HG02623 (cell line): ENCODE data around the gene MID1.

ENCODE experiments used
- ATAC-seq: cut with Tn5 transposase; IDR thresholded peaks from one replicate; pipeline ENCODE4 v1.9.1; 2021; ENCODE audit warnings: moderate library complexity; ENCODE audit not compliant: unreplicated experiment

MID1 gene

DNA sequence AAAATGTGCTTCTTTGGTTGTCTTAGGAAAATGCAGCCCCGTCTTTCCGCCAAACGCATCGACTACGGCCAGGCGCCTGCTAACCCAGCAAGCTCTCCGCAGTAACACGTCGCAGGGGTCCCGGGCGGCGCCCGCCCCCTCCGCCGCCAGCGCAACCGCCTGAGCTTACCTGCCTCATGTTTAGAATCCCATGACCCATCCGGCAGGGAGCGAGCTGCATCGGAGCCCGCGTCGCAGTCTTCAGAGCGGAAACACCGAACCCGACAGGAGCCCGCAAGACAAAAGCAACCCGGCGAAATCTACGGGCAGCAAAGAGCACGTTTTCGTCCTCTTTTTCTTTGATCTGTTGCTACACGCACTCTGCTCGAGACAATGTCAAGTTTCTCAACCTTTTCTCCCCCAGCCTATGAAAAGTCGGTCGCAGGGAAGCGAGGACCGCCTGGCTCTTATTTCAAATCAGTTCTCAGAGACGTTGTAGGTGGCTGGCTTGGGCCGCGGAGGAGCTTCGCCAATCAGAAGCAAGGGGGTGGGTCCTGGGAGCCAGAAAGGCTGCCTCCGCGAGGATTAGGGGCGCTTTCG, at the start of gene MID1:
Gene MID1, minus strand, starts transcription at position 465 of the 579 bp plus-strand sequence. CDS start 53,038 bp downstream, outside the sequence.
- no peak for ATAC-seq

DNA sequence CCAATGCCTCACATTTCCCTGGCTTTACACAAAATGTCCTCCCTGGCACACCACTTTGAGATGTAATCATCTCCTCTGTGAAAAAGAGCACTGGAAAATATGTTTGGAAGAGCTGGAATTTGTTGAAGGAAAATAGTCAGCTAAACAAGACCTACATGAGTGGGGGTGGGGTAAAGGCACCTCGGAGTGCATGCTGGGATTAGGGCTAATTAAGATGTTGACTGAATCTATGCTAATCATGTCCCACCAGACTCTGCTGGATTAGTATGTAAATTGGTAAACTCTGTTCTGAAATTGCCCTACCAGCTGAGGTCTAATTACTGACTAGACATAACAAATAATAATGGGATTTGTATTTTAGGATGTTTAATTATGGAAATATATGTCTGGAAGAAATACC, 46.8 kb upstream of the MID1 start:
- no peak for ATAC-seq

DNA sequence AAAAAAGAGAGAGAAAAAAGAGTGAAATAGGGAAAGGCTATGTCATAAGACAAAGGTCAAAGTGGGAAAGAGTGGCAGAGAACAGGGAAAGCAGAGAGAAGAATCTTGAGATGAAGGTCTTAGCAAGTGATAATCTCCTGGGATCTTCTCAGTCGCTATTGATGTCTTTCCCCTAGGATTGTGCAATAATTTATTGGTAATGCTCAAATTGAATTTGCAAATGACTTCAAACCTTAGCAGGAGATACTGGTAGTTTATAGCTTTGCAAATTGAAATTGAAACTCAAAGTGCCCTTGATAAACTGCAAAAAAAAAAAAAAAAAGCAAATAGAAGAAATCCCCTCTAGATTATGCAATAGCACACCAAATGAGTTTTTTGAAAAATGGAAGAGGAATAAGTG, 45.7 kb upstream of the MID1 start:
- ATAC-seq: no peak

GRCh38 chrX:10665681-10666080, 45.3 kb upstream of the MID1 start:
- ATAC-seq: no peak

GRCh38 chrX:10660171-10660570, 39.8 kb upstream of the MID1 start:
- ATAC-seq: no peak

DNA sequence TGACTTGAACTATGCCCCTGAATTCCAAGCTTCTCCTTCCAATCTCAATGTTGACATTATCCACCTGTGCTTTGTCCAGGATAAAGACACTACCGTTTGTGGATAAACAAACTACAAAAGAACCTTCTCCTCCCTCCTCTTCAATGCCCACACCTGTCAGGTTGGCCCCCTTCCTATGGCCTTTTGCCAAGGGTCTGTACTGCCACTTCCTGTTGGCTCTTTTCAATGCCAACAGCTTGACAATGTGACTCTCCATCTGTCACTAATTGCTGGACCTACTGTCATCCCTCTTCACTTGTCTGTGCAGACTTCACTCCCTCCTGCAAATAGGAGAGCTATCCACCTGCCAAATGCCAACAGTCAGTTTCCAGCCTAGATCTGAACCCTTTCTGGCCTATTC, 35.8 kb upstream of the MID1 start:
- no peak for ATAC-seq

- no peak for ATAC-seq
These were observed 34.6 kb upstream of the MID1 start for GRCh38 chrX:10654960-10655359.

DNA sequence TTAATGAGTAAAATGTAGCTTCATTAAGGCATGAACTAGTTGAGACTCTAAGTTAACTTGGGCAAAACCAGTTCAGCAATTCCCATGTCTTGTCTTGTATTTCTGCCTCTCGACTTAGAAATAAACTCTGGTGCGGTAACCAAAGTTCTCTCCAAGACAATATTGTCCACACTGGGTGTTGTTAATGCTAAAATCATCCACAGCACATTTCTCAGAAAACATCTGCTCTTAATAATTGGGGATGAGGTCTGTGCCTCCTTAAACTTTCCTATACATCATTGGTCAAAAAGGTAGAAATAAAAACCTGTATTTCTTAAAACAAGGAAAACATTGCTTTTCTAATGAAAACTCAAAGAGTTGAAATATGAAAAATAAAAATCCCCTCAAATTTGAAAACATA, 32.9 kb upstream of the MID1 start:
- ATAC-seq: no peak

DNA sequence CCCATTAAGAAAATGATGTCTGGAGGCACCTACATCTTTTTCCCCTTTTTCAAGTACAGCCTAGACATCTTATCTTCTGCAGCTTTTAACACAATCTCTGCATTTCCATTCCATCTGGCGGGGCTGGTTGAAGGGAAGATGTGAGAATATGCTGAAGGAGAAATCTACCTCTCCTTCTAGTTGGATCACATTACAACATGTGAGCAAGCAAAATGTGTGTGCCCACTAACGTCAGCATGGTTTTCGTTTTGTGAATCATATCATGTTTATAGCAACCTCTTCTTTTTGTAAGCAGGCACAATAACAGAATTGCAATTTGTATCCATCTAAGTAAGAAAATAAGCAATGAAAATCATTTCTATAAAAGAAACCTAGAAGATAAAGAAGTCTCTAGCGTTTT, 28.9 kb upstream of the MID1 start:
- ATAC-seq: no peak

DNA sequence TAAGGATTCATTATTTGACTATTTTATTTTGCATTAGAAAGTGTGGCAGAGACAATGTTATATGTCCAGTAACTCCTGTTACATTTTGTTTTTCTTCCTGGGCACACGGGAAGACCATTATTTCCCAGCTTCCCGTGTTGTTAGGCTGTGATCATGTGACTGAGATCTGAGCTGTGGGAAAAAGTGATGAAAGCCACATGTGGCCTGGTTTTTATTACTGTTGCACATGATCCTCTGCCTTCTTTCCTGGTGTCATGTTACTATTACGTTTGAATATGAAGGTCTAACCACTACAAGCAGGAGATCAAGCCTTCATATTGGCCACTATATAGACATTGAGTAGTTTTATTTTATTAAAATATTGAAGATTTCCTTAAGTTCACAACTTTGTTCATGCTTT, 28.2 kb upstream of the MID1 start:
- no peak for ATAC-seq

GRCh38 chrX:10636851-10637250, 16.5 kb upstream of the MID1 start:
- no peak for ATAC-seq

DNA sequence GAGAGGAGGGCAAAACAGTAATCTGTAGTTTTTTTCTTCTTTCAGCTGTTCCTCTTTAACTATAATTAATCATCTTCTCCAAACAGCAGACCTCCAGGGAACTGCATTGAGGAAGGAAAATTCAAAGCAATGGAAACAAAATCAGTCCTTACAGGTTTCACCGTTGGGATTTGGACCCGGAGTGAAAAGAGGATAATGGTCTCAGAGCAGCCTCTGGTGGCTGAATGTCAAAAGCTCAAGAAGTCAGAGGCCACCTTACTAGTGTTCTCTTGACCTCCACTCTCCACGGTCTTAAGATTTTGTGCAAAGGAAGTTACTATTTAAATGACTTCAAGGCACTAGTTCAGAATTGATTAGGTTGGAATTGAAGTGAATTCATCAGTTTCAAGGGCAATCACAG, 16.0 kb upstream of the MID1 start:
- ATAC-seq: no peak

- no peak for ATAC-seq
These were observed 14.2 kb upstream of the MID1 start for GRCh38 chrX:10634392-10635161.

DNA sequence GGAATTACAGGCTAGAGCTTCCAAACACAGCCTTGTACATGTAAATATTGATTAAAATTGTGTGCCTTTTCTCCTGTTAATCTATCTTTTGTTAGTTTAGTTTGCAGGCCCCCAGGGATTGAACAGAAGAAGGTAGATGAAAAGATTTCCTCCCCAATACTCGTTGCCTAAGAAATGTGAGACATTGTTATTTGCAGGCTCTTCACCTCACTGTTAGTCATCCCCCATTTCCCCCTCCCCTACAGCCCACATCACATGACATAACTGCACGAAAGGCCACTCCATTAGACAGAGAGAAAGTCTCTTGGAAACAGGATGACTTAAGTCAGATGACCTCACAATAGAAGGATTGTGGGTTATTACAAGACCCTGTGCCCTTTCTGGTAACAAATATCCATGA, 13.3 kb upstream of the MID1 start:
- ATAC-seq: no peak

DNA sequence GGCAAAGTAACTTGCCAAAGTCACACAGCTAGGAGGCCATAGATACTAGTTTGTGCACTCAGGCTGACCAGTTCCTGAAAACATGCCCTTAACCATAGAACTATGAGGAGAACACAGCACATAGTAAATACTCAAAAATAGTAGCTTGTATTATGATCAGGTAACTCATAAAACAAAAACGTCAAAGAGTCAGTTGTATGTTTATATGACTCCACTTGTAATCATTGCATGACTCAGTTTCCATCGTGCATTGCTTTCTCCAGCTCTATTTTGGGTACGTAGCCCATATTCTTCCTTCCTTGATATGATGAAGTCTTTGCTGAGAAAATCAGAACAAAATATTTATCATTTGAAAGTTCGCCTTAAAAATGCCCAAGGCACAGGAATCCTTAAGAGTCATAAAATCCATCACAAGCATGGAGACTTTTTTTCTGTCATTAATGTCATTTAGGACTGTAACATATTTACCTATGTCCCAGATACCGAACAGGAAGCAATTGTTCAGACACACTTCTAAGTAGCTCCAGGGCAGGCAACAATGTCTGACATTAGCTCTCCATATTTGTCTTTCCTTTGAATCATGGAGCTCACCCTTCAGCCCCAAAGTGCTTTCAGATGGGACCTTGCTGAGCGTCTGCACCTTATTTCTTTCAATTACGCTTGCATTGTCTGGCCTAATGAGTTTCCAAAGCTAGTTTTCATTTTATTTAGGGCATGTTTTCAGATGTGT, 11.2 kb upstream of the MID1 start:
- ATAC-seq: no peak

GRCh38 chrX:10630320-10630719, 9.9 kb upstream of the MID1 start:
- ATAC-seq: no peak

DNA sequence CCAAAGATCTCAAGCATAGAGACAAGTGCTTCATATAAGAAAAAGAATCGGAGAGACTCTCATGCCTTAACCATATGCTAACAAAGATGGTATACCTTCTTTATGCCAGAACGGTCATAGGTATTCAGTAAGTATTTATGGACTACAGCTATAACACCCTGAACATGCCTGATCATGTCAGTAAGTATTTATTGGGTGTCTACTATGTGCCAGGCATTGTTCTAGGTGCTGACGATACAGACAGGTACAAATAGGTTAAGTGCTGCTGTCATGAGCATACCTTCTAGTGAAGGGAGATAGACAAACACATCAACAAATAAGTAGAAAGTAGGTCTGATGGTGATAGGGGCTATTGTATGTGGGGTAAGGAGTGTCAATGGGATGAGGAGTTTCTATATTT, 9.5 kb upstream of the MID1 start:
- no peak for ATAC-seq

GRCh38 chrX:10628906-10629305, 8.5 kb upstream of the MID1 start:
- ATAC-seq: no peak

DNA sequence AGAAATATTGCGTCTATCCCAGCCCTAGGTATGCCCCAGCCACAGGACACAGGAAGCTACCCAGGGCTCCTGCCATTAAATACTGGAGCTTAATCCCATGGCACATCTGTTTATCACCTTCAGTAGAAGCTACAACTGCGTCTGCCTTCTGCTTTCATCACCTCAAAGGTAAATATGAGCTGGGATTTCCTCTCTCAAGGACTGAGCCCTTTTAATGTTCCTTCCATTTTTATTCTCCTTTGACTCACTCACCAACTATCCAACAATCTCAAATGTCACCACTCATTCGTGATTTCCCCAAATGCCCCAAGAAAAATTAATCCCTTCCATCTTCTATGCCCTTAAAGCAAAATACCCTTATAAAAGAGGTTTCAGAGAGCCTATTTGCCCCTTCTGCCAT, 1.8 kb upstream of the MID1 start:
- ATAC-seq: no peak

DNA sequence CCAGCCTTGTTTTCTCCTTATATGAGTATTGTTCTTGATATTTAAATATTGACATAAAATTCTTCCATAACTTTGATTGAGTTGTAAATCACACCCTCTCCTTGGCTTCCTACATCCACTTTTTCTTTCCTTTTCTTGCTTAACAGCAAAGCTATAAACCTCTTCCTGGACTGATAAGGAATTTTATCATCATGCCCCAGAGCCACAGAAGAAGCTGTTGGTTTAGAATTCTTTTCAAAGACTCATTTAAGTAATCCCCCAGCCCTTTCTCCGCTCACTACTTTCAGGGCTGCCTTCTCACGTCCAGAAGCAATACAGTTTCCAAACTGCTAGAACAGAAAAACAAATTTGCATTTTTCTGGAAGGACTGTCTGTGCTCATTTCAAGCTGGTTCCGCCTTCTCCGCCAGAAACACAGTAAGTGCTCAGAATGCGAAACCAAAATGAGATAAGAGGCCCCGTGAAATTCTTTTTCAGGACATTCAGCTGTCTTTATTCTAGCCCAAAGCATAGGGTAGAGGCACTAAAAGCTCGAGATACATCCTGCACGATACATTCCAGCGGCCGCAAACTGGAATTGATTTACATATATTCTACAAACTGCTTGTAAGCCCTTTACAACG, 849 bp downstream of the MID1 start:
- ATAC-seq: no peak

DNA sequence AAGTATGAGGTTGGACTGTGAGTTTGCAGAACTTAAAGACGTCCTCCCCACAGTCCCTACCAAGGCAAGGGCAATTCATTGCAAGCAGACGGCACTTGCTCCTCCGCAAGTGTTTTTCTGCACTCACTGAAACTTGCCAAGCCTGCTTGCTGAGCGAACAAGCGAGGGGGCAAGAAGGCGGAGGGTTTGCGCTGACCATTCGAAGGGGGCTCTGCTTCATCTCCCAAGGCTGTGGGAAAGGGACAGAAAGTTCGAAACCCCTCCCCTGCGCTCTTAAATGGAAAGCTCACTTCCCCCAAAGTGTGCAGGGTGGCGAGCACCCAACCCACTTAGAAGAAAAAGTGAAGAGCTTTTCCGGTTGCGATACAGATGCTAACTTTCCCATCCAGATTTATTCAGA, 1.4 kb downstream of the MID1 start:
- ATAC-seq: no peak

- ATAC-seq: no peak
These were observed 2.4 kb downstream of the MID1 start for GRCh38 chrX:10617999-10618351.
